Endothelial cell (in vitro differentiated cells): ENCODE measurements around the gene FN3K. TPM values are rescaled to one million over a fixed set of nuclear protein-coding genes. Genes with fewer than 3 reads are reported as not detected.
A peak's percentile ranks its signal among the peaks of the same experiment; 100 is the strongest.
"Not testable (repeated sequence)": the region's sequence is repeated elsewhere in the genome, so short reads cannot be mapped to it uniquely, and the experiment has no call there.

ENCODE experiments used
- DNase-seq: peaks from one replicate; pipeline ENCODE4 v3.0.0; 2021; ENCODE audit warnings: low spot score
- H3K27ac Mint-ChIP-seq: one replicate; pipeline ENCODE4 v1.8.0; 2021; ENCODE audit warnings: mixed read lengths, inconsistent platforms; ENCODE audit not compliant: unreplicated experiment
- H3K27me3 Mint-ChIP-seq: one replicate; pipeline ENCODE4 v1.8.0; 2021; ENCODE audit warnings: mild to moderate bottlenecking, moderate library complexity, mixed read lengths, inconsistent platforms; ENCODE audit not compliant: unreplicated experiment
- H3K36me3 Mint-ChIP-seq: one replicate; pipeline ENCODE4 v1.8.0; 2021; ENCODE audit warnings: mild to moderate bottlenecking, low read depth, mixed read lengths, inconsistent platforms; ENCODE audit not compliant: unreplicated experiment
- H3K4me1 Mint-ChIP-seq: one replicate; pipeline ENCODE4 v1.8.0; 2021; ENCODE audit warnings: mild to moderate bottlenecking, mixed read lengths, inconsistent platforms; ENCODE audit not compliant: unreplicated experiment
- H3K4me3 Mint-ChIP-seq: one replicate; pipeline ENCODE4 v1.8.0; 2021; ENCODE audit warnings: mild to moderate bottlenecking, mixed read lengths, inconsistent platforms; ENCODE audit not compliant: unreplicated experiment
- H3K9me3 Mint-ChIP-seq: one replicate; pipeline ENCODE4 v1.8.0; 2021; ENCODE audit warnings: mixed read lengths, inconsistent platforms; ENCODE audit not compliant: unreplicated experiment
- CTCF ChIP-seq: fragments of 200-600 bp; sonication (generic); IDR thresholded peaks from one replicate; pipeline ENCODE4 v1.5.0; 2021; ENCODE audit warnings: antibody characterized with exemption; ENCODE audit not compliant: unreplicated experiment
- total RNA-seq: library from RNA; stranded (reverse); fragmentation: NEBNext Ultra II Directional; extraction: Animal tissue kit (Norgen Biotek cat#: 25700); gene quantifications from one replicate; pipeline ENCODE4 v1.2.1, GENCODE V29; 2021; ENCODE audit not compliant: unreplicated experiment

FN3K gene
- total RNA-seq, 1 donor from 2014 or later = 10.6 TPM

GRCh38 chr17:82736511-82737185, 1.2 kb downstream of the FN3K start:
- H3K27ac Mint-ChIP-seq = no peak overlapping the region
- peaks cover 28% of the 10 kb centered on the region for H3K36me3 Mint-ChIP-seq
- H3K4me3 Mint-ChIP-seq = peak overlapping the region; percentile 85
- H3K4me1 Mint-ChIP-seq = peaks cover 3% of the 10 kb centered on the region
- no peak for TF ChIP-seq CTCF
- peaks cover 4% of the 10 kb centered on the region for H3K27me3 Mint-ChIP-seq
- H3K9me3 Mint-ChIP-seq = peaks cover 4% of the 10 kb centered on the region
- no peak for DNase-seq

- H3K4me3 Mint-ChIP-seq = no peak overlapping the region
- no peak for TF ChIP-seq CTCF
Measured at GRCh38 chr17:82737967-82738877, 2.8 kb downstream of the FN3K start.

GRCh38 chr17:82740906-82741759, 5.7 kb downstream of the FN3K start:
- H3K4me1 Mint-ChIP-seq = peaks cover under 1% of the 10 kb centered on the region
- DNase-seq = no peak
- H3K4me3 Mint-ChIP-seq = peak overlapping the region; percentile 78
- H3K9me3 Mint-ChIP-seq = peaks cover 4% of the 10 kb centered on the region
- no peak for TF ChIP-seq CTCF
- H3K36me3 Mint-ChIP-seq = peaks cover 31% of the 10 kb centered on the region
- H3K27me3 Mint-ChIP-seq = peaks cover 2% of the 10 kb centered on the region
- H3K27ac Mint-ChIP-seq = no peak overlapping the region

More at GRCh38 chr17:82737967-82738877, 2.8 kb downstream of the FN3K start:
- Mint-ChIP-seq H3K4me1 (peaks cover 3% of the 10 kb centered on the region), H3K9me3 (peaks cover 4% of the 10 kb centered on the region), H3K27me3 (peaks cover 4% of the 10 kb centered on the region), H3K27ac (no peak overlapping the region), H3K36me3 (peaks cover 32% of the 10 kb centered on the region)
- DNase-seq = no peak

- Mint-ChIP-seq H3K4me1 (no peaks in the 10 kb centered on the region), H3K27me3 (peaks cover 2% of the 10 kb centered on the region), H3K27ac (no peak overlapping the region), H3K36me3 (peaks cover 31% of the 10 kb centered on the region), H3K9me3 (peaks cover 4% of the 10 kb centered on the region), H3K4me3 (no peak overlapping the region)
- TF ChIP-seq CTCF = no peak
- no peak for DNase-seq
Measured at GRCh38 chr17:82743344-82744219, 8.2 kb downstream of the FN3K start.

- not testable (repeated sequence) for H3K4me1 Mint-ChIP-seq
- H3K36me3 Mint-ChIP-seq = peaks cover 30% of the 10 kb centered on the region
Measured at GRCh38 chr17:82744736-82745135, 9.3 kb downstream of the FN3K start.

More at GRCh38 chr17:82744736-82745135, 9.3 kb downstream of the FN3K start:
- not testable (repeated sequence) for DNase-seq, H3K27me3 Mint-ChIP-seq, H3K4me3 Mint-ChIP-seq, H3K9me3 Mint-ChIP-seq, H3K27ac Mint-ChIP-seq
